Mucosa of descending colon (tissue), 3 donors: ENCODE results near the gene RAPGEF3. TPM values are rescaled to one million over a fixed set of nuclear protein-coding genes. Genes with fewer than 3 reads are reported as not detected.

ENCODE experiments used
- ATAC-seq: fragments of 200-7000 bp; cut with Tn5 transposase; one replicate; pipeline ENCODE4 v1.9.1; 2020; ENCODE audit warnings: mild to moderate bottlenecking, moderate library complexity
- DNase-seq, 3 donors: peaks; one replicate each; pipeline ENCODE4 v3.0.0-alpha.2; 2020
- H3K36me3 ChIP-seq: fragments of 200-600 bp; one replicate; pipeline ENCODE4 v1.8.0; 2021; ENCODE audit warnings: low read depth, mild to moderate bottlenecking
- H3K4me1 ChIP-seq: fragments of 200-600 bp; one replicate; pipeline ENCODE4 v1.8.0; 2021; ENCODE audit warnings: low read depth, mild to moderate bottlenecking
- H3K4me3 ChIP-seq: fragments of 200-600 bp; one replicate; pipeline ENCODE4 v1.8.0; 2021; ENCODE audit warnings: mild to moderate bottlenecking
- H3K9me3 ChIP-seq: fragments of 200-600 bp; one replicate; pipeline ENCODE4 v1.8.0; 2021; ENCODE audit warnings: mild to moderate bottlenecking
- intact Hi-C, 2 donors: fragments of 100-400 bp; cut with DNase I in 1 of 2; cut with micrococcal nuclease in 1 of 2; formaldehyde crosslinking; loops; one replicate each; pipeline versions ENCODE4 v1.11.0 to v1.11.1; 2022; cut with DNase I, micrococcal nuclease
- long read RNA-seq, 2 donors: library from polyadenylated mRNA; unstranded; transcript quantifications; one replicate each; pipeline ENCODE4 v2.0.0, GENCODE V29; 2019 to 2021
- total RNA-seq, 3 donors: library from RNA; stranded (reverse); fragmentation: NEBNext Ultra II Directional in 2 of 3; extraction: Animal tissue kit (Norgen Biotek cat#: 25700) in 2 of 3; gene quantifications; one replicate each; pipeline versions ENCODE4 v1.2.1 to v1.2.4, GENCODE V29; 2021 to 2023
- TF ChIP-seq, protein P1 (sequence below): fragments of 200-600 bp; IDR thresholded peaks from one replicate; pipeline ENCODE4 v1.8.0; 2022; ENCODE audit warnings: antibody characterized with exemption, mild to moderate bottlenecking
- donor health status: DM: no; HTN: no; CAD: no; lungs with moderate emphysema.
- donor health status: DM: no; HTN: no; CAD: no.
- donor health status: DM: no; HTN: yes; CAD: no.

RAPGEF3 gene
- 10 to 100 TPM in 2 of 3 donors, 1 to 10 TPM in 1; 9.5 to 15.6 (median 11.4) TPM for total RNA-seq
- long read RNA-seq, donor 1, full-length matches to known transcripts, result 11 of 25 reads
- long read RNA-seq, donor 1, partial matches to known transcripts, result 1 of 25 reads
- long read RNA-seq, donor 1, other reads (novel, unspliced or antisense), result 13 of 25 reads
- long read RNA-seq, donor 2, partial matches to known transcripts, result 1 of 1 reads
- long read RNA-seq, donor 2, other reads (novel, unspliced or antisense), result 0 of 1 reads

GRCh38 chr12:47758834-47759690 lies at the start of gene RAPGEF3:
Gene RAPGEF3, minus strand, starts transcription at chr12:47758880. Its CDS starts 324 bp downstream, at chr12:47758556.
- peaks cover 32% of the 10 kb centered on the region for H3K4me1 ChIP-seq
- intact Hi-C loops, result no loop called here
- peak; percentile 85 for ATAC-seq

GRCh38 chr12:47808050-47808449 lies 49.4 kb upstream of the RAPGEF3 start:
- H3K4me3 ChIP-seq, result no peak overlapping the region

More at GRCh38 chr12:47758834-47759690, at the start of gene RAPGEF3:
- Histone ChIP-seq H3K4me3 (peak within 1 kb of the TSS; percentile 16), H3K36me3 (no peaks in the 10 kb centered on the region), H3K9me3 (no peaks in the 10 kb centered on the region)
- TF ChIP-seq, protein P1, sequence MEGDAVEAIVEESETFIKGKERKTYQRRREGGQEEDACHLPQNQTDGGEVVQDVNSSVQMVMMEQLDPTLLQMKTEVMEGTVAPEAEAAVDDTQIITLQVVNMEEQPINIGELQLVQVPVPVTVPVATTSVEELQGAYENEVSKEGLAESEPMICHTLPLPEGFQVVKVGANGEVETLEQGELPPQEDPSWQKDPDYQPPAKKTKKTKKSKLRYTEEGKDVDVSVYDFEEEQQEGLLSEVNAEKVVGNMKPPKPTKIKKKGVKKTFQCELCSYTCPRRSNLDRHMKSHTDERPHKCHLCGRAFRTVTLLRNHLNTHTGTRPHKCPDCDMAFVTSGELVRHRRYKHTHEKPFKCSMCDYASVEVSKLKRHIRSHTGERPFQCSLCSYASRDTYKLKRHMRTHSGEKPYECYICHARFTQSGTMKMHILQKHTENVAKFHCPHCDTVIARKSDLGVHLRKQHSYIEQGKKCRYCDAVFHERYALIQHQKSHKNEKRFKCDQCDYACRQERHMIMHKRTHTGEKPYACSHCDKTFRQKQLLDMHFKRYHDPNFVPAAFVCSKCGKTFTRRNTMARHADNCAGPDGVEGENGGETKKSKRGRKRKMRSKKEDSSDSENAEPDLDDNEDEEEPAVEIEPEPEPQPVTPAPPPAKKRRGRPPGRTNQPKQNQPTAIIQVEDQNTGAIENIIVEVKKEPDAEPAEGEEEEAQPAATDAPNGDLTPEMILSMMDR, result peak; percentile 12
- DNase-seq, result peak; percentile 87 to 89 (median 89)

GRCh38 chr12:47807338-47807737 lies 48.7 kb upstream of the RAPGEF3 start:
- no peaks in the 10 kb centered on the region for H3K36me3 ChIP-seq
- no peak overlapping the region for H3K4me3 ChIP-seq
- H3K9me3 ChIP-seq, result no peaks in the 10 kb centered on the region
- DNase-seq, result peak in 1 of 3 donors; percentile 53
- intact Hi-C loops, result no loop called here
- TF ChIP-seq, protein P1, result no peak
- no peak for ATAC-seq
- peaks cover 75% of the 10 kb centered on the region for H3K4me1 ChIP-seq

More at GRCh38 chr12:47808050-47808449, 49.4 kb upstream of the RAPGEF3 start:
- ATAC-seq (peak; percentile 37), DNase-seq (peak; percentile 70 to 90 (median 71))
- peaks cover 73% of the 10 kb centered on the region for H3K4me1 ChIP-seq
- TF ChIP-seq, protein P1, result no peak
- no peaks in the 10 kb centered on the region for H3K36me3 ChIP-seq
- intact Hi-C loops, result no loop called here
- H3K9me3 ChIP-seq, result no peaks in the 10 kb centered on the region

DNA sequence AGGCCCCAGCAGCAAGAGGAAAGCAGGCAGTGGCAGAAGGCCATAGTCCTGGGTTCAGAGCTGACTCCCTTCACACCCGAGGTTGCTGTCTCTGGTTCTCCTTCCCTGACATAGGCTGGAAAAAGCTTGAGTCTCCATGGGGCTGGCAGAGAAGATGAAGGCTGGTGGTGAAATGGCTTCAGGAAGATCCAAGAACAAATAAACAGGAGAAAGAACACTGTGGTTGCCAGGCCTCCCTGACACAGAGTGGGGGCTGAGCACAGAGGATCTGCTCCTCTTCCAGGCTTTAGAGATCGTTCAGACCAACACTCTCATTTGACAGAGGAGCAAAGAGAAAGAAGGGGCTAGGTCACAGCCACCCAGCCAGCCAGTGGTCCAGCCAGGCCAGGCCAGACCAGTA lies 46.7 kb upstream of the RAPGEF3 start:
- intact Hi-C loops, result no loop called here
- Histone ChIP-seq H3K4me1 (peaks cover 60% of the 10 kb centered on the region), H3K9me3 (no peaks in the 10 kb centered on the region), H3K36me3 (no peaks in the 10 kb centered on the region), H3K4me3 (no peak overlapping the region)
- no peak for ATAC-seq
- DNase-seq, result peak in 1 of 3 donors; percentile 29
- TF ChIP-seq, protein P1, result no peak

- no peaks in the 10 kb centered on the region for H3K9me3 ChIP-seq
- H3K4me1 ChIP-seq, result peaks cover 49% of the 10 kb centered on the region
- DNase-seq (no peak), ATAC-seq (no peak)
- H3K36me3 ChIP-seq, result no peaks in the 10 kb centered on the region
- intact Hi-C loops, result no loop called here
- TF ChIP-seq, protein P1, result no peak
- H3K4me3 ChIP-seq, result no peak overlapping the region
Measured at GRCh38 chr12:47804171-47804570, 45.5 kb upstream of the RAPGEF3 start.
